Measurements from ENCODE around the gene PC.
A peak's percentile ranks its signal among the peaks of the same experiment; 100 is the strongest.

PC gene

GRCh38 chr11:66976028-66976467 is 17.9 kb upstream of the PC start:
- Histone ChIP-seq H3K9me3 (peaks cover 0 to 13% (median 5%) of the 10 kb centered on the region in 3 donors), H3K4me1 (peaks cover 0 to 19% (median 12%) of the 10 kb centered on the region in 4 donors), H3K27ac (no peak overlapping the region), H3K27me3 (no peaks in the 10 kb centered on the region), H3K4me3 (no peak overlapping the region), H3K36me3 (no peaks in the 10 kb centered on the region)
- intact Hi-C loops (cut with DNase I; ENCODE audit: low total_unique reads), result no loop called here
- TF ChIP-seq, protein P1, sequence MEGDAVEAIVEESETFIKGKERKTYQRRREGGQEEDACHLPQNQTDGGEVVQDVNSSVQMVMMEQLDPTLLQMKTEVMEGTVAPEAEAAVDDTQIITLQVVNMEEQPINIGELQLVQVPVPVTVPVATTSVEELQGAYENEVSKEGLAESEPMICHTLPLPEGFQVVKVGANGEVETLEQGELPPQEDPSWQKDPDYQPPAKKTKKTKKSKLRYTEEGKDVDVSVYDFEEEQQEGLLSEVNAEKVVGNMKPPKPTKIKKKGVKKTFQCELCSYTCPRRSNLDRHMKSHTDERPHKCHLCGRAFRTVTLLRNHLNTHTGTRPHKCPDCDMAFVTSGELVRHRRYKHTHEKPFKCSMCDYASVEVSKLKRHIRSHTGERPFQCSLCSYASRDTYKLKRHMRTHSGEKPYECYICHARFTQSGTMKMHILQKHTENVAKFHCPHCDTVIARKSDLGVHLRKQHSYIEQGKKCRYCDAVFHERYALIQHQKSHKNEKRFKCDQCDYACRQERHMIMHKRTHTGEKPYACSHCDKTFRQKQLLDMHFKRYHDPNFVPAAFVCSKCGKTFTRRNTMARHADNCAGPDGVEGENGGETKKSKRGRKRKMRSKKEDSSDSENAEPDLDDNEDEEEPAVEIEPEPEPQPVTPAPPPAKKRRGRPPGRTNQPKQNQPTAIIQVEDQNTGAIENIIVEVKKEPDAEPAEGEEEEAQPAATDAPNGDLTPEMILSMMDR (IDR thresholded peaks at IDR 0.05), result peak; percentile 46 to 54
- DNase-seq, result no peak

- TF ChIP-seq, protein P1 (IDR thresholded peaks at IDR 0.05), result no peak
- no peaks in the 10 kb centered on the region for H3K36me3 ChIP-seq
- no peak overlapping the region for H3K4me3 ChIP-seq
- H3K9me3 ChIP-seq, result peaks cover 0 to 13% (median 5%) of the 10 kb centered on the region in 3 donors
- H3K27me3 ChIP-seq, result no peaks in the 10 kb centered on the region
- intact Hi-C loops (cut with DNase I; ENCODE audit: low total_unique reads), result no loop called here
- H3K27ac ChIP-seq, result no peak overlapping the region
- H3K4me1 ChIP-seq, result peaks cover 0 to 16% (median 14%) of the 10 kb centered on the region in 4 donors
- no peak for DNase-seq
Observed at GRCh38 chr11:66975405-66976027, 17.3 kb upstream of the PC start.

- intact Hi-C loops (cut with DNase I; ENCODE audit: low total_unique reads), result no loop called here
- Histone ChIP-seq H3K9me3 (peaks cover 0 to 13% (median 5%) of the 10 kb centered on the region in 3 donors), H3K4me1 (peaks cover 0 to 22% (median 21%) of the 10 kb centered on the region in 4 donors), H3K27me3 (no peaks in the 10 kb centered on the region), H3K4me3 (no peak within 1 kb of the TSS), H3K36me3 (no peaks in the 10 kb centered on the region), H3K27ac (no peak within 1 kb of the TSS)
- no peak for DNase-seq
- TF ChIP-seq, protein P1 (IDR thresholded peaks at IDR 0.05), result no peak
Observed at GRCh38 chr11:66974724-66975404, 16.7 kb upstream of the PC start, which contains the start of gene C11orf86. TSS of gene C11orf86 (plus strand) at chr11:66975304. CDS start at chr11:66975363, 59 bp downstream.

GRCh38 chr11:66973956-66974580 is 15.9 kb upstream of the PC start:
- Histone ChIP-seq H3K27me3 (no peaks in the 10 kb centered on the region), H3K4me1 (peaks cover 0 to 24% (median 23%) of the 10 kb centered on the region in 4 donors), H3K36me3 (no peaks in the 10 kb centered on the region), H3K27ac (no peak overlapping the region), H3K4me3 (no peak overlapping the region), H3K9me3 (peaks cover 0 to 7% (median 0%) of the 10 kb centered on the region in 3 donors)
- DNase-seq, result no peak
- intact Hi-C loops (cut with DNase I; ENCODE audit: low total_unique reads), result no loop called here
- TF ChIP-seq, protein P1 (IDR thresholded peaks at IDR 0.05), result no peak

GRCh38 chr11:66971488-66971887 is 13.3 kb upstream of the PC start:
- TF ChIP-seq, protein P1 (IDR thresholded peaks at IDR 0.05), result no peak
- intact Hi-C loops (cut with DNase I; ENCODE audit: low total_unique reads), result no loop called here
- H3K36me3 ChIP-seq, result no peaks in the 10 kb centered on the region
- no peaks in the 10 kb centered on the region for H3K27me3 ChIP-seq
- no peak overlapping the region for H3K4me3 ChIP-seq
- no peak for DNase-seq
- H3K27ac ChIP-seq, result peak overlapping the region; percentile 86 to 91
- peaks cover 0 to 33% (median 26%) of the 10 kb centered on the region in 4 donors for H3K4me1 ChIP-seq
- no peaks in the 10 kb centered on the region for H3K9me3 ChIP-seq

All from tibial artery (tissue), 4 donors.